Cardiac fibroblast (primary cell): ENCODE results near the gene SERPINB5.

Source experiments
- DNase-seq, 2 donors: peaks; one replicate each; pipeline versions ENCODE4 v3.0.0 to v3.0.0-alpha.2; 2010; ENCODE audit warnings: low read depth in 2 of 2
- H3K4me3 ChIP-seq, 2 donors: replicated peaks in 1 of 2; 1 replicate in 1 of 2; 2 replicates in 1 of 2; pipeline ENCODE4 v1.5.1; 2011; ENCODE audit warnings: low read depth in 2 of 2, low read length in 2 of 2, mild to moderate bottlenecking in 2 of 2, moderate library complexity in 1 of 2
- TF ChIP-seq, protein P1 (sequence below): IDR thresholded peaks from one replicate; pipeline ENCODE4 v1.5.1; 2011; ENCODE audit warnings: low read depth, mild to moderate bottlenecking, low read length, inconsistent platforms

Gene SERPINB5

DNA sequence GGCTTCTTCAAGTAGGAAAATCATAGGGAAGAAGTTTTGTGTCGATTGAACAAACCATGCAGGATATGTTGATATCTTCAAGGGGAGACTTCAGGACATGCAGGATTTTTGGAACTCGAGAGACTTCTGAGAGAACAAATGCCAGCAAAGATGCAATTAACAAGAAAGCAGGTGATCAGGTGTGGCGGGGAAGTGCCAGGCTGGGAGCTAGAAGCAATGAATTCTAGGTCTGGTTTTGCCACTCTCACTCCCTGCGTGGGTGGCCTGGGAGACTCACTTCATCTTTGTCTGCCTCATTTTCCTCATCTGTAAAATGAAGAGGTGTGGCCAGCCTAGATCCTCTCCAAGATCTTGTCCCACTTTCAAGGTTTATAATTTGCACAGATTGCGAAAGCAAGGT, 3.1 kb downstream of the SERPINB5 start:
- TF ChIP-seq, protein P1, sequence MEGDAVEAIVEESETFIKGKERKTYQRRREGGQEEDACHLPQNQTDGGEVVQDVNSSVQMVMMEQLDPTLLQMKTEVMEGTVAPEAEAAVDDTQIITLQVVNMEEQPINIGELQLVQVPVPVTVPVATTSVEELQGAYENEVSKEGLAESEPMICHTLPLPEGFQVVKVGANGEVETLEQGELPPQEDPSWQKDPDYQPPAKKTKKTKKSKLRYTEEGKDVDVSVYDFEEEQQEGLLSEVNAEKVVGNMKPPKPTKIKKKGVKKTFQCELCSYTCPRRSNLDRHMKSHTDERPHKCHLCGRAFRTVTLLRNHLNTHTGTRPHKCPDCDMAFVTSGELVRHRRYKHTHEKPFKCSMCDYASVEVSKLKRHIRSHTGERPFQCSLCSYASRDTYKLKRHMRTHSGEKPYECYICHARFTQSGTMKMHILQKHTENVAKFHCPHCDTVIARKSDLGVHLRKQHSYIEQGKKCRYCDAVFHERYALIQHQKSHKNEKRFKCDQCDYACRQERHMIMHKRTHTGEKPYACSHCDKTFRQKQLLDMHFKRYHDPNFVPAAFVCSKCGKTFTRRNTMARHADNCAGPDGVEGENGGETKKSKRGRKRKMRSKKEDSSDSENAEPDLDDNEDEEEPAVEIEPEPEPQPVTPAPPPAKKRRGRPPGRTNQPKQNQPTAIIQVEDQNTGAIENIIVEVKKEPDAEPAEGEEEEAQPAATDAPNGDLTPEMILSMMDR, result no peak
- H3K4me3 ChIP-seq, result no peak overlapping the region
- no peak for DNase-seq

DNA sequence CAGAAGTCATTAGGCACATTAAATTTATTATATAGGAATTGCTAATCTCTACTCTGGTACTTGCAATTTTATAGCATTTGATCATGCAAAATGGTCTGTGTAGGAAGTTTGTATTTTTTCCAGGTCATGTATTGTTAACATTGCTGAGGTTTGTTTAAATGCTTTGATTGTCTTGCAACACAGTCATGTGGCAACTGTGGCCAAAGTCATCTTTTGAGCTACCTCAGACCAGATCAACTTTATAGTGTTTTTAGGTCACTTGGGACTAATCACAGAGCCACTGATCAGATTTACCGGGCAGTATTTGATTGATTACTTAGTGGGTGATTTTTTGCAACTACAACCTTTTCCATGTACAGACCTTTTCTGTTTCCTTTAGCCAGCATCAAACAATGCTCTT, 3.7 kb downstream of the SERPINB5 start:
- DNase-seq, result no peak
- TF ChIP-seq, protein P1, result no peak
- H3K4me3 ChIP-seq, result no peak overlapping the region

DNA sequence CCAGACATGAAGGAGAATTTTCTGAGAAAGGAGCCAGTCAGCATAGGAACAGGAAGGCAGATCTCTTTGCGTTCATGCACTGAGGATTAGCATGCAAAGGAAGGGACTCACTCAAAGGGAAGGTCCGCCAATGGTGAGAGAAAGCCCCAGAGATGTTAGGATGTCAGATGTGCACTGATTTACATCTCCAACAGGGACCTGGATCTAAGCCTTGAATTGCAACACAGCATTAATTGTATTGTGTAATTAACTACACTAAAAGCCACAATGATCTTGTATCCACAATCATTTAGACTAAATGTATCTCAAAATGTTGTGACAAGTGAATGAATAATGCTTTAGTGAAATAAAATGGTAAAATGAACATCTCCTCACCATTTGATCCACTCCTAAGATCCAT, 4.2 kb downstream of the SERPINB5 start:
- TF ChIP-seq, protein P1, result no peak
- DNase-seq, result no peak
- no peak overlapping the region for H3K4me3 ChIP-seq

DNA sequence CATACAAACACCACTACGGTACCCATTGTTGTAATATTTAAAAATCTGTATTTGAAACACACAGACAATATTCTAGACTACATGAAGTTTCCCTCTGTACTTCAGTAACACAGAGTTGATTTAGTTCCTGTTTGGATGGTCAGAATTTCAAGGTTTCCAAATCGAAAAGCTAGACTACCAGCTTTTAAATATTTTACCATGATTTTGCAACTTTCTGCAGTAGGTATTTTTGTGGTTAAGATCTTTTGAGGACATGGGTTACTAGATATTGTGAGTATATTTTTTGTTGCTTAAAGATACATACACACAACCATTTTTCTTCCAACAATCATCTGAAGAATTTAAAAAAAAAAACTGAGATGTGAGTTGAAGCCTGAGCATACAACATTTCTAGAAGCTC, 10.9 kb downstream of the SERPINB5 start:
- DNase-seq, result no peak
- no peak overlapping the region for H3K4me3 ChIP-seq
- TF ChIP-seq, protein P1, result no peak

DNA sequence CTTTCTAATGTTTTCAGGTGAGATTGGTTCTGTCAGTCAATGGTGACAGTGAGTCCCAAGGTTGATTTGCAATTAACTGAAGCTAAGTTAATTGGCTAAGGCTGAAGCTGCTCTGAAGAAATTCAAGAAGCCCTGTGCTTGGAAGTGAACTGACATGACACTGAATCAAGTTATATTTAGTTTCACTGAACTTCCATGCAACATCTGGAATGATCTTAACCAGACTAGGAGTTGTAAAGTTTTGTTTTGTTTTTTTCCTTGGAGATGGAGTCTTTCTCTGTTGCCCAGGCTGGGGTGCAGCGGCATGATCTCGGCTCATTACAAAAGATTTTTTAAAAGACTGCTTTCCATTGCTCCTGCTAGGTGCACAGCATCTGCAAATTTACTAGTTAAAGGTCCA, 11.4 kb downstream of the SERPINB5 start:
- DNase-seq, result no peak
- TF ChIP-seq, protein P1, result no peak
- no peak overlapping the region for H3K4me3 ChIP-seq

DNA sequence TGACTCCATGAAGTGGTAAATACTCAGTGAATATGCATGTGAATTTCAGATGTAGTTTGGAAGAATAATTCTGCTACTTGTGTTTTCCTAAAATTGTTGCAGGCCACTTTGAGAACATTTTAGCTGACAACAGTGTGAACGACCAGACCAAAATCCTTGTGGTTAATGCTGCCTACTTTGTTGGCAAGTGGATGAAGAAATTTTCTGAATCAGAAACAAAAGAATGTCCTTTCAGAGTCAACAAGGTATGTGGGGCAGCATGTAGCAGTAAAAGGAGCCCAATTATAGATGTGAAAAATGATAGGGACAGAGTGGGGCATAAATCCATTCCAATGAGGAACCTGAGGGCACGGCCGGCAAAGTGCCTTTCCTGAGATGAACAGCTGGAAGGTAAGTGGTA, 16.1 kb downstream of the SERPINB5 start:
- H3K4me3 ChIP-seq, result no peak overlapping the region
- TF ChIP-seq, protein P1, result no peak
- DNase-seq, result no peak

DNA sequence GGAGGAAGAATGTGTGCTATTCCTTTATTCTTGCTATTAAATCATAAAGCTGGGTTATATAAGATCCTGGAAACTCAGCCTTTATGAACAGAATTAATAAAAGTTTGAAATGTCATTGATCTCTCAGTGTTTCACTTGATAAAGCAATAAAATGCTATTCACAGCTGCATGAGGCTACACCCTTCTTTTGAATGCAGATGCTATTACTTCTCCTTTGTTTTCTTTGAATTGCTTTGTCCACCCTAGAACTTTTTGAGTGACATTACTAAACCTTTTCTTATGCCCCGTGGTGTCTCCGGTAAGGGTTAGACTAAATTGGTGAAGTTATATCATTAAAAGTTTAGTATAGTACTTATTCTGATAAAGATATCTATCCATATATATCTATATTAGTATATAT, 18.9 kb downstream of the SERPINB5 start:
- no peak for DNase-seq
- no peak overlapping the region for H3K4me3 ChIP-seq
- TF ChIP-seq, protein P1, result no peak
